HG03442 (cell line): ENCODE data around the gene SMIM22.
"Not testable (repeated sequence)": the region's sequence is repeated elsewhere in the genome, so short reads cannot be mapped to it uniquely, and the experiment has no call there.

Experiments used
- ATAC-seq: cut with Tn5 transposase; IDR thresholded peaks from one replicate; pipeline ENCODE4 v1.9.1; 2021; ENCODE audit warnings: mild to moderate bottlenecking, moderate library complexity; ENCODE audit not compliant: unreplicated experiment

The SMIM22 gene

DNA sequence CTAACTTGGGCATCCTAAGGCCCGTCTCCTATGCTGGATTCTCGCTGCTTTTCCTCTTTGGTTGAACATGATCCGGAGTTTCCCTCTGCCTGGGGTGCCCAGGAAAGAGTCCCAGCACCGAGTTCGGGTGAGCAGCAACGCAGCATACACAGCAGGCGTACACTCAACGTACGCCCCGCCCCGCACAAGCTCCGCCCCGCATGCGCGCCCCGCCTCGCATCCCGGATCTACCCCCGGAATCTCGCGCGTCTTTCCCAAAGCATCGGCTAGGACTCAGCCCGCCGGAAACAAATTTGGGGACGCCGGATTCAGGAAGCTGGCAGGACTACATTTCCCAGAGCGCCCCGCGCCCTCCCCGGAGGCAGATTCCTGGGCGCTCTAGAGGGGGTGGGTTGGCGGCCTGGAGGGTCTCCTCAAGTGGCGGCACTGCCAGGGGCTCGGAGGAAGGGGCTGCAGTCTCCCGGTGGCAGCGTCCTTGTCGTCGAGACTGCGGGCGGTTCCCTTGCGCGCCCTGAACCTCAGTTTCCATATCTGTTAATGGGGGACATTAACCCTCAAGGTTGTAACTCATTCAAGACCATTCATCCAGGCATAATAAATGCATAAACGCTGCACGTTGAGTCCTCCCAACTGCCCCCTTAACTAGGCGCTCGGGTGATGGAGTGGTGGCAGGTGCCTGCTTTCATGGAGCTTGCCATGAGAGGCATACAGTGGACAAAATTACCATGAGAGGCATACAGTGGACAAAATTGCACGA lies 26.4 kb upstream of the SMIM22 start:
- peak; percentile 65 for ATAC-seq

DNA sequence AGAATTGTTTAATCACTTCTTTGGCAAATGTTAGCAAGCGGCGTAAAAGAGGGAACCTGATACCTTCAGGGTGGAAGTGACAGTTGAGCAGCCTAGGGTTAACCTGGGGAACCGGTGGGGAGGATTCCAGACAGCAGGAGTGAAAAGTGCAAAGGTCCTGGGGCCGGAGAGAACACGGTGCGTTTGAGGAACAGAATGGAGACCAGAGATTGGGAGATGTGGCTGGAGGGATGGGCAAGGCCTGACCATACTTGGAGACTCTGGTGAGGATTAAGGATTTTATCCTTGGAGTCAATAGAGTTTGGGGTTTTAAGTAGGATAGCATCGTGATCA lies 25.9 kb upstream of the SMIM22 start:
- ATAC-seq, result no peak

GRCh38 chr16:4771646-4772045 lies 23.5 kb upstream of the SMIM22 start:
- no peak for ATAC-seq

DNA sequence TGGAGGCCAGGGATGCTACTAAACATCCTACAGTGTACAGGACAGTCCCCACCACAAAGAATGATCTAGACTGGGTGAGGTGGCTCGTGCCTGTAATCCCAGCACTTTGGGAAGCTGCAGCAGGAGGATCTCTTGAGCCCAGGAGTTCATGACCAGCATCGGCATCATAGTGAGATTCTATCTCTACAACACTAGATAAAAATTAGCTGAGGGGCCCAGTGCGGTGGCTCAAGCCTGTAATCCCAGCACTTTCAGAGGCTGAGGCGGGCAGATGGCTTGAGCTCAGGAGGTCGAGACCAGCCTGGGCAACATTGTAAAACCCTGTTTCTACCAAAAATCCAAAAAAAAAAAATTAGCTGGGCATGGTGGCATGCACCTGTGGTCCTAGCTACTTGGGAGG lies 22.8 kb upstream of the SMIM22 start:
- no peak for ATAC-seq

DNA sequence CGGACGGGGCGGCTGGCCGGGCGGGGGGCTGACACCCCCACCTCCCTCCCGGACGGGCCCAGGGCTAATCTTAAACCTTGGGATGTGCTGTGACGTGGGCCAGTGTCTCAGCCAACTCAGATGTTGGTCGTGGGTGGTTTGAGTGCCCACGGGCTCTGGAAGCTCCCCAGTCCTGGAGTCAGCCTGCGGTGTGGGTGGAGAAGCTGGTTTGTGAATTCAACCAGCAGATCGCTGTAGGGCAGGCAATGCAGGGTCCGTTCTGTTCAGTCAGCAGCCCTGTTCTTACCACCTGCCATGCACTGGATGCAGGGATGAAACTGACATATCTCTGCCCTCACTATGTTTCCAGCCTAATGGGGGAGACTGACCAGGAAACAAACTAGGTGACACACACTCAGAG lies 20.2 kb upstream of the SMIM22 start:
- no peak for ATAC-seq

- ATAC-seq, result no peak
Observed at GRCh38 chr16:4776141-4776705, 18.9 kb upstream of the SMIM22 start.

DNA sequence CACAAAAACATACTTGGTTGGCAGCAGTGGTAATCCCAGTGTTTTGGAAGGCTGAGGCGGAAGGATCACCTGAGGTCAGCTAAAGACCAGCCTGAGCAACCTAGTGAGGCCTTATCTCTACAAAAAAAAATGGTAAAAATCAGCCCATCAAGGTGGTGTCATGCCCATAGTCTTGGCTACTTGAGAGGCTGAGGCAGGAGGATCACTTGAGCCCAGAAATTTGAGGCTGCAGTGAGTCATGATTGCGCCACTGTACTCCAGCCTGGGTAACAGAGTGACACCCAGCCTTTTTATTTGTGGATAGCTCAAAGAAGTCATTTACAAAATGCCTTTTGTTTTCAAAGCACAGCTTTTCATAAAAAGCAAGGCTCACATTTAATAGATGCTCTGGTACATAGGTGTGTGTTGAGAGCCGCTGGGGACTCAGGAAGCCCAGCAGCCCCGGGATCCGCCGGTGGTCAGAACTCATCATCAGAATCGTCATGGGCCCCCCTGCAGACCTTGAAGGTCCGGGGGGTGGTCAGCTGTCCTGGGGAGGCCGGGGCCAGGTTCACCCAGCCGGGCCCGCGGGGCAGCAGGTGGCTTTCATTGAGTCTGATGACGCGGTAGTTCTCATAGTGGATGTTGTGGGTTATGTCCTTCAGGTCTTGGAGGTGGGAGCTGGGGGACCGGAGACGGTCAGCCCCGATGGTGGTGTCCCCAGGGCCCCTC lies 17.7 kb upstream of the SMIM22 start:
- no peak for ATAC-seq

DNA sequence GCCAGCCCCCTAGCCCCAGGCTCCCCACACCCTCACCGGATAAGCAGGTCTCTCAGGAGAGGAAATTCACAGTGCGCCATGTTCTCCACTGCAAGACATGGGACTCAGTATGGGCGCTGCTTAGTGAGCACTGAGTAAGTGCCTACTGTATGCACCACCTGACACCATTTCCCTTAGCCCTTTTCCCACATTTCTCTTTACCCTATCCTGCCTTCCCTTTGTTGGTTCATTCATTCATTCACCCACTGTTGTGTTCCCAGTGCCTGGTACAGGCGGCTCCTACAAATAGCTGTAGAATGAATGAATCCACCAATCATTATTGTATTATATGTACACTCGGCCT lies 17.1 kb upstream of the SMIM22 start:
- no peak for ATAC-seq

DNA sequence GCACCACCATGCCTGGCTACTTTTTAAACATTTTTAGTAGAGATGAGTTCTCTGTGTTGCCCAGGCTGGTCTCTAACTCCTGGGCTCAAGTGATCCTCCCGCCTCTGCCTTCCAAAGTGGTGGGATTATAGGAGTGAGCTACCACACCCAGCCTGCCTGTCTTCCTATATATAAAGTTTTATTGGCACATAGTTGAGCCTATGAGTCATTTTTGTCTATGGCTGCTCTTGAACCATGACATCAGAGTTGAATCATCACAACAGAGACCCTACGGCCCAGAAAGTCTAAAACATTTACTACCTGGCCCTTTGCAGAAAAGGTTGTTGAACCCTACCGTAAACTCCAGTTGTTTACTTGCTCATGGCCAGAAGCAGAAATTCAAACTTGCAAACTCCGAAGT lies 14.9 kb upstream of the SMIM22 start:
- ATAC-seq, result no peak

GRCh38 chr16:4783251-4783950 lies 11.8 kb upstream of the SMIM22 start:
- no peak for ATAC-seq

GRCh38 chr16:4783951-4784336 lies 11.2 kb upstream of the SMIM22 start:
- no peak for ATAC-seq

GRCh38 chr16:4784444-4784987 lies 10.7 kb upstream of the SMIM22 start:
- not testable (repeated sequence) for ATAC-seq

DNA sequence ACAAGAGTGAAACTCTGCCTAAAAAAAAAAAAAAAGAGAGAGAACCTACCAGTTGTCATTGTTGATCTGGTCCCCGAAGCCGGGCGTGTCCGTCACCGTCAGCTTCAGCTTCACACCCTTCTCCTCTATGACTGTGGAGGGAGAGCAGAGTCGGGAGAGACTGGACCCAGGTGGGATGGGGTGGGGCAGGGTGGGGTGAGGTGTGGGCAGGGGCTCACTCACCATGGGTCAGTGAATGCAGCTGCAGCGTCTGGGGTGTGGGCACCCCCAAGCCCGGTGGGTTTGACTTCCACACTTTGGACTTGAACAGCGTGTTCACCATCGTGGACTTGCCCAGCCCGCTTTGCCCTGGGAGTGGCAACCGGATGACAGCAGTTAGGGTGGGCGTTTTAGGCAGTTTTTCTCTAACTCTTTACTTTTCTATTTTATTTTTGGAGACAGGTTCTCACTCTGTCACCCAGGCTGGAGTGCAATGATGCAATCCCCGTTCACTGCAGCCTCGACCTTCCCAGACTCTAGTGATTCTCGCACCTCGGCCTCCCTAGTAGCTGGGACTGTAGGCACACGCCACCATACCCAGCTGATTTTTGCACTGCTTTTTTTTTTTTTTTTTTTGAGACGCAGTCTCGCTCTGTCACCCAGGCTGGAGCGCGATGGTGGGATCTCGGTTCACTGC lies 9.3 kb upstream of the SMIM22 start:
- no peak for ATAC-seq

- ATAC-seq, result no peak
Observed at GRCh38 chr16:4787068-4787467, 8.1 kb upstream of the SMIM22 start.

GRCh38 chr16:4787627-4788482 lies 7.3 kb upstream of the SMIM22 start, which contains the start of gene SEPTIN12:
SEPTIN12 (minus strand) TSS chr16:4788345; CDS start chr16:4787645, 700 bp downstream.
- ATAC-seq, result no peak

DNA sequence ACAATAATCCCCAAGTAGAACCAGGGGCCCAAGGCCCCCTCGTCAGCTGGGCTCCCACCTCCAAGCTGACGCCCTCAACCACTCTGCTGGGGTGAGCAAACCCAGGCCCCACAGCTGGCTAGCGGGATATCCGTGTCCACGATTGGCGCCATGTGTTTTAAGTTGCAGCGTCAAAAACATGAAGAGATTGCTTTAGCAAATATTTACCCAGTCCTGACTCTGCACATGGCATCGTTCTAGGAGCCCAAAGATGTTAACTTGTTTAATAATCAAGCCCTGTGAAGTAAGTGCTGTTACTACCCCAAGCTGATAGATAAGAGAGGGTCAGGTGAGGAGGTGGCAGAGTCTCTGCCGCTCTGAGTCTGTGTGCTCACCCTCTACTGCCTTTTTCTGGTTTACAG lies 6.7 kb upstream of the SMIM22 start:
- no peak for ATAC-seq

- ATAC-seq, result no peak
Observed at GRCh38 chr16:4788910-4789309, 6.3 kb upstream of the SMIM22 start.

- ATAC-seq, result no peak
Observed at GRCh38 chr16:4790261-4790660, 4.9 kb upstream of the SMIM22 start.

DNA sequence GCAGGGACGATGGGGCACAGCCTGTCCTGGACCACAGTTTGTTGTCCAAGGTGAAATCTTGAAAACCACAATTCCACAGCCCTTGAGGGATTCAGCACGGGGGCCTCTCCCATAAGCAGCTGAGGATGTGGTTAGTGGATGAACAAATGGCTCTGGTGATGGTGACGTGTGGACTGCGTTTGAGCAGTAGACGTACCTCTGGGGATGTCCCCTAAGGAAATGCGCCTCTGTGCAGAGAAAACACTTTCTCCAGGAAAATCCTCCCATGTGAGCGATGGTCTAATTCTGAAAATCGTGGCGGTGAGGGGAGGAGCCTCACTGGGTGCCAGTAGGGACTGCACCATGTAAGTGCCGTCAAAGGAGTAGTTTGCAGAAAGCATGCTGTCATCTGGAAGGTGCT lies 4.3 kb upstream of the SMIM22 start:
- ATAC-seq, result no peak

DNA sequence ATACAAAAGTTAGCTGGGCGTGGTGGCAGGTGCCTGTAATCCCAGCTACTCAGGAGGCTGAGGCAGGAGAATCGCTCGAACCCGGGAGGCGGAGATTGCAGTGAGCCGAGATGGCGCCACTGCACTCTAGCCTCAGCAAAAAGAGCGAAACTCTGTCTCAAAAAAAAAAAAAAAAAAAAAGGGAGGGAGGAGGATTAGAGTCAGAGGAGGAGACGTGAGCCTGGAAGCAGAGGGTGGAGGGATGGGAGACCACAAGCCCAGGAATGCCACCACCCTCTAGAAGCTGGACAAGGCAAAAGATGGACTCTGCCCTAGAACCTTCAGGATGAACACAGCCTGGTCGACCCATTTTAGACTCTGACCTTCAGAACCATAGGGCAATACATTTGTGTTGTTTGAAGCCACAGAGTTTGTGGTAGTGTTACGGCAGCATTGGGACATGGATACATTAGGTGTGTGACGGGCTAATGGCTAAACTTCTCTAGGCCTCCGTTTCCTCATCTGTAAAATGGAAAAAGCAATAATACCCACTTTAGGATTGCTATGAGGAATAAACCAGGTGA lies 2.1 kb upstream of the SMIM22 start:
- ATAC-seq, result no peak
